Measurements from ENCODE around the gene DLGAP4.

DLGAP4 gene

DNA sequence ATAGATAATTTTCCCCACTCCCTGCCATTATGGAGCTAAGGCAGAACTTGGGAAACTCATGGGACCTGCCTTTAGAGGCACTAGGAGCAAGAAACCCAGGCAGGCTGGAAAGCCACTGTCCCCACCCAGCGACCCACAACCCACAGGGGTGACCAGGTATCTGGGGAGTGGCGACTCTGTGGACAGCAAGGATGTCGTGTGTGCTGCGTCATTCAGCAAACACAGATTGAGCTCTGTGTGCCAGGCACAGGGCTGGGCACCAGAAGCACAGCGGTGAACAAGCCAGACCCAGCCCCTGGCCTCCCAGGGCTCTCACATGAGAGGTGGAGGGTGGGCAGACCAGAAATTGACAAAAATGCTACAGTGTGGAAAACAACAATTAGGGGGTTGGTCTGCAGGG, 27.7 kb downstream of the DLGAP4 start:
- DNase-seq (ENCODE audit: low spot score): no peak

- no peak for DNase-seq (ENCODE audit: low spot score)
These were observed 28.4 kb downstream of the DLGAP4 start for GRCh38 chr20:36334281-36335205.

DNA sequence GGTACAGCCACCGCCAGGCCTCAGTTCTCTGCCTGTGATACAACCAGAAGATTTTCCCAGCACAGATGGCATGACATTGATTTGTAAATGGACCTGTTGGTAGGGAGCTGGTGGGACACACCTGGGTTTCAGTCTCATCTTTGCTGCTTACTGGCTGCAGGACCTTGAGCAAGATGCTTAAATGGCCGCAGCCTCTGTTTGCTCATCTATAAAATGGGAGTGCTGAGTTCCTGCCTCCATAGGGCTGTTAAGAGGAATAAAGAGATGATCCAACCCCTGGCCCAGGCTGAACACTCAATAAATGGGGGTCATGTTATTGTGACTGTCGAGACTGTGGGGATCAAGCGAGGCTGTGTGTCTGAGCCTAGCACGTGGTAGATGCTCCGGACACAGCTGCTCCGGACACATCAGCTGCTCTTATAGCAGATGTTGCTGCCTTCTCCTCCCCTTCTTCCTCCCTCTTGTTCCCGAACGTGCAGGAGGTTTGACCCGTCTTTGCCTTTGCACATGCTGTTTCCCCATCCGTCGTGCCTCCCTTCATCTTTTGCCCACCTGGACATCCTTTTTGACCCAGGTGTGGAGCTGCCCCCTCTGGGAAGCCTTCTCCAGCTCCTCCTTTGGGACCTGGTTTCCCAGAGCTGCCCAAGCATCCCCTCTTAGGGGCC, 29.2 kb downstream of the DLGAP4 start:
- DNase-seq (ENCODE audit: low spot score): no peak

- DNase-seq (ENCODE audit: low spot score): no peak
These were observed 30.1 kb downstream of the DLGAP4 start for GRCh38 chr20:36336204-36336603.

- no peak for DNase-seq (ENCODE audit: low spot score)
These were observed 31.0 kb downstream of the DLGAP4 start for GRCh38 chr20:36336954-36337704.

GRCh38 chr20:36337886-36338285, 31.7 kb downstream of the DLGAP4 start:
- no peak for DNase-seq (ENCODE audit: low spot score)

- DNase-seq (ENCODE audit: low spot score): no peak
These were observed 33.8 kb downstream of the DLGAP4 start for GRCh38 chr20:36339646-36340592.

- no peak for DNase-seq (ENCODE audit: low spot score)
These were observed 34.5 kb downstream of the DLGAP4 start for GRCh38 chr20:36340593-36340990.

- DNase-seq (ENCODE audit: low spot score): no peak
These were observed 35.3 kb downstream of the DLGAP4 start for GRCh38 chr20:36341331-36342020.

DNA sequence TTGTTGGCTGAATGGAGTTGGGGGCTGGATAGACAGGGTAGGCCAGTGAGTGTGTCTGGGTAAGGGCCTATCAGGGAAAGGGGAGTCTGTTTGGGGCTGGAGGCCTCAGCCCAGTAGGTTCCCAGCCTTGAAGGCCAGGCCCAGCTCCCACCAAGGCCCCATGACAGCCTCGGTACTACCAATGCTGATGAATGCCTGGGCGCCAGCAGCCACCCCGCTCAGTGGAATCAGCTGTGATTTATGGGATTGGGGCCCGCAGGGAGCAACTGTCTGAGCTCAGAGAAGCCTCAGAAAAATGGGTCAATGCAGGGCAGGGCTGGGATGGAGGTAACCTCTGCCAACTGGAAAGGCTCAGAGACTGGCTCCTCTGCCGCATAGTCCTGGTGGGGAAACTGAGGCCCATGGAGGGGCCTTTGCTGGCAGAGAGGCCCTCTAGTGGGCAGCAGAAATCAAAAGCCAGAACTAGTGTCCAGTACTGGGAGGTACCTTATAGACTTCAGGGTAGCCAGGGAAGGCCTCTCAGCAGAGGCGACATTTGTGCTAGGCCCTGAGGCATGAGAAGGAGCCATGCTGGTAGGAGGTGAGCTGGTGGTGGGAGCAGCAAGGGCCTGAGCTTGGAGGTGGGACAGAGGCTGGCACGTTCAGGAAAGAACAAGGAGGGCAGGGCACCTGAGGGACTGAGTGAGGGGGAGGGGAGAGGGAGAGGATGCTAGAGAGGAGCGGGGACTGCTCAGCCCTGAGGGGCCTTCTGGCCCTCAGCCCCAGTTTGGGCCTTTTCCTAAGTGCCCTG, 36.4 kb downstream of the DLGAP4 start:
- no peak for DNase-seq (ENCODE audit: low spot score)

DNA sequence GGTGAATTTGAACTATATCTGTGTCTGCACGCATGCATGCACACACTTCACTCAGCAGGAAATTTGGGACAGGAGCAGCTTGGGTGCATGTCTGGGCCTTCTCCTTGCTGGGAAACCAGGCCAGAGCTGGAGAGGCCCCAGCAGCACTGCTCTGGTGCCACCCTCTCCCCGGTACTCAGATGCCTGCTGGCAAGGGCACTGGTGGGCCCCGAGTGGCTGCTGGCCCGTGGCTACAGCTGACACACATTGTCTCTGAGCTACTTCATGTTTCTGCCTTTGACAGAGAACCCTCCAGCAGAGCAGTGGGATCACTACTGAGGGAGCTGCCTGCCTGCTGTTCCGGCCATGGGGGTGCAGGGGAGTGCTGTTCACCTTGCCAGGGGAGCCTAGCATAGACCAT, 37.5 kb downstream of the DLGAP4 start:
- no peak for DNase-seq (ENCODE audit: low spot score)

- DNase-seq (ENCODE audit: low spot score): peak; percentile 1
These were observed 38.5 kb downstream of the DLGAP4 start for GRCh38 chr20:36344517-36345132.

DNA sequence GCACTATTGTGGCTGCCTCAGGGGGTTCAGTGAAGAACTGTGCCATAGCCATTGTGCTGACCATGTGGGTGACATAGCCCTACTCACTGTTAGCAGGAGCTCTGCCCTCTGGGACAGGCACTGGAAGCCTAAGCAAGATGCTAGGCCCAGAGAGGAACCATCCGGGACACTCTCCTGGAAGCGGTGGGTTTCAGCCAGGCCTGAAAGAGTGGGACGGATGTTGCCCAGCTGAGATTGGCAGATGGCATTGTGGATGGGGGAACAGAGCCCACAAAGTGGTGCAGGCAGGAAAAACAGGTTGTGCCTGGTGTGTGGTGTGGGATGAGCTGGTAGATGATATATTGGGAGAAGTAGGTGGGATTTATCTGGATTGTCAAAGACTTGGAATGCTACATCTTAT, 40.1 kb downstream of the DLGAP4 start:
- no peak for DNase-seq (ENCODE audit: low spot score)

GRCh38 chr20:36349384-36350170, 43.4 kb downstream of the DLGAP4 start:
- DNase-seq (ENCODE audit: low spot score): no peak

- no peak for DNase-seq (ENCODE audit: low spot score)
These were observed 44.3 kb downstream of the DLGAP4 start for GRCh38 chr20:36350439-36350838.

GRCh38 chr20:36351937-36352336, 45.8 kb downstream of the DLGAP4 start:
- no peak for DNase-seq (ENCODE audit: low spot score)

DNA sequence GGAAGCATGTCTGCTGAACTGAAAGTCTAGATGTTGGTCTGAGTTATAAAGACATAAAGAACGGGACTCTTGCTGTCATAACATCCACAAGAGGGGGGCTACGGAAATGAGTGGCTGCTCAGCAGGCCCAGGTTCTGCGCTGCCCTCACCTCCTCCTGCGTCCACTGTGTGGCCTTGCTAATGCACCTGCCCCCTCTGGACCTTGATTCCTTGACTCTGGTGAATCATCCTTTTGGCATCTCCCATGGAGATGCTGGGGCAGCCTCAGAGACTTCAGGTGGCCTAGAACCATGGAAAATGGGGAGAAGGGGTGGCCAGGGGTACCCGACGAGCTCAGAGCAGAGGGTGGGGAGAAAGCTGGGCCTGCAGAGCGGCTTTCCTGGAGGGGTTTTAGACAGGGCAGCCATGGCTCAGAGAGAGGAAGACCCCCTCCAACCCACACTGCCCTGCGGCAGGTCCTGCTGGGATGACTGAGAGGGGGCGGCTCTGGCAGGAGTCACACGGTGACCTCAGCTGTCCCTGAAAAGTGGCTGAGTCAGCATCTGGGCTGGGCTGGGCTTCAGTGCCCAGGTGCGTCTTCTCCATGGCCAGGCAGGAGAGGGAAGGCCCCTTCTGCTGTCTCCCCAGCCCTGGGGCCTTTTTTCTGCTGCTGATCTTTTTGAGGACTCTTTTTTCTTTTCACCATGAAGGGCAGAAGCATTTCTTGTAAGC, 46.9 kb downstream of the DLGAP4 start:
- no peak for DNase-seq (ENCODE audit: low spot score)

GRCh38 chr20:36353740-36354139, 47.6 kb downstream of the DLGAP4 start:
- no peak for DNase-seq (ENCODE audit: low spot score)

Measured in CD4-positive, alpha-beta T cell treated with Interleukin-15 for 4 hours (primary cell).